Astrocyte of the spinal cord (primary cell): ENCODE results near the gene LPP.

ENCODE experiments used
- DNase-seq: peaks from one replicate; pipeline ENCODE4 v3.0.0; 2011; ENCODE audit warnings: low read depth, low spot score
- H3K4me3 ChIP-seq: 2 replicates; pipeline ENCODE4 v1.5.1; 2011; ENCODE audit warnings: low read depth, mild to moderate bottlenecking, low read length, moderate library complexity
- in situ Hi-C: cut with HindIII; loops from 2 replicates; pipeline ENCODE4 v1.10.0; 2017; ENCODE audit warnings: low sequenced_read_pairs
- TF ChIP-seq, protein P1 (sequence below): IDR thresholded peaks from 2 replicates; pipeline ENCODE4 v1.5.1; 2012; ENCODE audit warnings: low read depth, mild to moderate bottlenecking, low read length, inconsistent platforms

The LPP gene

DNA sequence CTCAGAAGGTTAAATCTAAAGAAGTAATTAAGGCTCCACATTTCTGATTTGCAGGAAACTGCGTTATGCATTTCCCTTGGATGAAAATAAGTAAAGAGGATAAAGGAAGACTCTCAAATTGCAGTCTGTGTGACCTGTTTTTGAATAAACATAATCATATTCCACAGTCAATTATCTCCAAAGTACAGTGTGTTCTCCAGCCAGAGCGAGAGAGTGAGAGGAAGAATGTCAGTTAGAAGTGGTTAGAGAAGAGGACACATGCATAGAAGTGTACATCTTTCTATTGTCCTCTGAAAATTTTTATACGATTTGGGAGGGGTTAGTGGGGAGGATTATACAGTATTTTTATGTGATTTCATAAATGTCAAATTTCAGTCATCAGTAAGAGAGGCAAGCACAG, 487.1 kb downstream of the LPP start:
- in situ Hi-C loops: loop anchor here (25.0 kb wide), 1 partner anchor 904 kb away; the partner anchor contains the start of gene BCL6
- H3K4me3 ChIP-seq: no peak overlapping the region
- TF ChIP-seq, protein P1, sequence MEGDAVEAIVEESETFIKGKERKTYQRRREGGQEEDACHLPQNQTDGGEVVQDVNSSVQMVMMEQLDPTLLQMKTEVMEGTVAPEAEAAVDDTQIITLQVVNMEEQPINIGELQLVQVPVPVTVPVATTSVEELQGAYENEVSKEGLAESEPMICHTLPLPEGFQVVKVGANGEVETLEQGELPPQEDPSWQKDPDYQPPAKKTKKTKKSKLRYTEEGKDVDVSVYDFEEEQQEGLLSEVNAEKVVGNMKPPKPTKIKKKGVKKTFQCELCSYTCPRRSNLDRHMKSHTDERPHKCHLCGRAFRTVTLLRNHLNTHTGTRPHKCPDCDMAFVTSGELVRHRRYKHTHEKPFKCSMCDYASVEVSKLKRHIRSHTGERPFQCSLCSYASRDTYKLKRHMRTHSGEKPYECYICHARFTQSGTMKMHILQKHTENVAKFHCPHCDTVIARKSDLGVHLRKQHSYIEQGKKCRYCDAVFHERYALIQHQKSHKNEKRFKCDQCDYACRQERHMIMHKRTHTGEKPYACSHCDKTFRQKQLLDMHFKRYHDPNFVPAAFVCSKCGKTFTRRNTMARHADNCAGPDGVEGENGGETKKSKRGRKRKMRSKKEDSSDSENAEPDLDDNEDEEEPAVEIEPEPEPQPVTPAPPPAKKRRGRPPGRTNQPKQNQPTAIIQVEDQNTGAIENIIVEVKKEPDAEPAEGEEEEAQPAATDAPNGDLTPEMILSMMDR: no peak
- no peak for DNase-seq

DNA sequence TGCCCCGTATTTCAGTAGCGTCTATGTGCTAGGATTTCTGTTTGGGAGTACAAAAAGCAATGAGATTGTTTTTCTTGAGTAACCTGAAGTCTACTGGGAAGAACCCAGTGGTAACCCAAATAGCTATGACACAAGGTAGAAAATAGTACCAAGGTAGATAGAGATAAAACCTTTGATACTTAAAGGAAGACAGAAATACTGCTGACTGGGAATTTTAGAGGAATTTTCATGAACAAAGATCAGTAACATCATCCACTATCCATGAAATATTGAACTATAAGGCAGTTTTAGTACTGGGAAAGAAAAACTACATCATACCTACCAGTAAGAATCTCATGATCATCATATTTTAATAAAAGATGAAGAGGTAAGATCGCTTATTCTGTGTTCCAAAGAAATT, 489.8 kb downstream of the LPP start:
- TF ChIP-seq, protein P1: no peak
- in situ Hi-C loops: loop anchor here (25.0 kb wide), 1 partner anchor 906 kb away; the partner anchor contains the start of gene BCL6
- H3K4me3 ChIP-seq: no peak overlapping the region
- no peak for DNase-seq

- H3K4me3 ChIP-seq: no peak overlapping the region
- TF ChIP-seq, protein P1: no peak
- peak; percentile 33 for DNase-seq
- in situ Hi-C loops: loop anchor here (25.0 kb wide), 1 partner anchor 909 kb away; the partner anchor contains the start of gene BCL6
Measured at GRCh38 chr3:188646592-188646991, 492.6 kb downstream of the LPP start.

- TF ChIP-seq, protein P1: no peak
- in situ Hi-C loops: loop anchor here (25.0 kb wide), 1 partner anchor 910 kb away; the partner anchor contains the start of gene BCL6
- no peak for DNase-seq
- H3K4me3 ChIP-seq: no peak overlapping the region
Measured at GRCh38 chr3:188647237-188647636, 493.3 kb downstream of the LPP start.

GRCh38 chr3:188649521-188649920, 495.6 kb downstream of the LPP start:
- in situ Hi-C loops: loop anchor here (25.0 kb wide), 1 partner anchor 912 kb away; the partner anchor contains the start of gene BCL6
- peak; percentile 52 for DNase-seq
- TF ChIP-seq, protein P1: no peak
- H3K4me3 ChIP-seq: no peak overlapping the region

DNA sequence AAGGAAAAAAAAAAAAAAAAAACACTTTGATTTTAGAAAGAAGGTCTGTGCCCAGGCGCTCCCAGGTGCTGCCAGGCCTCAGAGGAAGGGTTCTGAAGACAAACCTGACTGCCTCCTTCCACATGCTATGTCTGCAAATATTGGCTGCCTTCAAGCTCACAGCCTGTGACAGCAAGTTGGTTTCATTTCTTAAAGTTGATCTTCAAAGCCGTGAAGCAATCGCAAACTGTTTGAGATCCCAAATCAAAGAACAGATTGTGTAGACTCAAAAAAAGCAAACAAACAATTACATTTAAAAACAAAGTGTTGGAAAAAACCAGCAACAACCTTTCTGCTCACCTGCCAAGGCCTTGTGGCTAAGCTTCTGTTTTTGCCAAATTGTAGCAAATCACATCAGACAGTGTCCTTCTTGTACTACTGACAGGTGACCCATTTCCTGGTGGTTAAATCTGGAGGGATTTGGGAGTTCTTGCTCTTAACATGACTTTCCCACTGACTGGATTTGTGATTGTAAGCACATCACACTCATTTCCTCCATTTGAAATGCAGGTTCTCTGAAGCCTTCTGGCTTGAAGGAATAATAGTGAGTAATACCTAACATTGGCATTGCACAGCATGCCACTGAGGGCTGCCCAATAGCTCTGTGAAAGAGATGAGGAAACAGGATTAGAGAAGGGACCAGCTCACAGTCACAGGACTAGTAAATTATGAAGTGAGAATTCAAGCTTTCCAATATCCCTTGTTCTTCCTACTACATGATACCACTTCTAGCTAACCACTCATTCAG, 502.4 kb downstream of the LPP start:
- H3K4me3 ChIP-seq: no peak overlapping the region
- in situ Hi-C loops: no loop called here
- peak; percentile 55 for DNase-seq
- TF ChIP-seq, protein P1: no peak
